GM19328 (cell line): ENCODE data around the gene PPME1.

Experiments
- ATAC-seq: cut with Tn5 transposase; IDR thresholded peaks from one replicate; pipeline ENCODE4 v1.9.1; 2021; ENCODE audit warnings: mild to moderate bottlenecking, moderate library complexity; ENCODE audit not compliant: unreplicated experiment

The PPME1 gene

GRCh38 chr11:74278103-74278502 lies 107.0 kb downstream of the PPME1 start:
- ATAC-seq: no peak

- no peak for ATAC-seq
Measured at GRCh38 chr11:74278721-74279161, 107.7 kb downstream of the PPME1 start.

GRCh38 chr11:74279256-74279655 lies 108.2 kb downstream of the PPME1 start:
- ATAC-seq: no peak

DNA sequence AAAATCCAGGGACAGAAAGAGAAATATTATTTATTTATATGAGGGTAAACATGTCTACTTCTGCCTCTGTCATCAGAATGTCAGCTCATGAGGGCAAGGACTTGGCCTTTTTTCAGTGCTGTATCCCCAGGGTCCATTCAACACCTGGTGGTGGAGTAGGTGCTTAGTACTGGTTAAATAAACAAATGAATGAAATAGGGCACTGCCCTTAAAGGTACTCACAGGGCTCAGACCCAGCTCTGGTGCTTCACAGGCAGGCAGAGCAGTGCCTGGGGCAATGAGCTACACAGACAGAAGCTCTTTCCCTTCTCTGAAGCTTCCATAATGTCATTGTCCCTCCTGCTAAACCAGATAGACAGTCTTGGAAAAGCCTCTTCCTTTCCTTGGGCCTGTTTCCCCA lies 109.4 kb downstream of the PPME1 start:
- no peak for ATAC-seq

DNA sequence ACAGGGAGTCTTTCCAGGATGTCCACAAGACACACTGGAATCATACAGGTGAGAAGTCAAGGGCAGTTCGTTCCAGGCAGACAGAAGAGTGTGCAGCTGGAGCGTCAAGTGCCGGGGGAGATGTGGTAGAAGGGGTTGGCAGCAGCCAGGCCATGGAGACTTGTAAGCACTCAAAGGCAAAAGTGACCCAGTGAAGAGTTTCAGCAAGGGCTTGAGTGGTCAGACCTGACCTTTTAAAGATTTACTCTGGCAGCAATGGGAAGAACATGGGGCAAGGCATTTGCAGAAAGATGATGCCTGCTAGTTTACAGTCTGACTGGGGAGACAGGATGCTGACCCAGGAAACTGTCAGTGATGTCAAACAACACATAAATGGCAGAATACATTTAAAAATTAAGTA lies 111.3 kb downstream of the PPME1 start:
- no peak for ATAC-seq

DNA sequence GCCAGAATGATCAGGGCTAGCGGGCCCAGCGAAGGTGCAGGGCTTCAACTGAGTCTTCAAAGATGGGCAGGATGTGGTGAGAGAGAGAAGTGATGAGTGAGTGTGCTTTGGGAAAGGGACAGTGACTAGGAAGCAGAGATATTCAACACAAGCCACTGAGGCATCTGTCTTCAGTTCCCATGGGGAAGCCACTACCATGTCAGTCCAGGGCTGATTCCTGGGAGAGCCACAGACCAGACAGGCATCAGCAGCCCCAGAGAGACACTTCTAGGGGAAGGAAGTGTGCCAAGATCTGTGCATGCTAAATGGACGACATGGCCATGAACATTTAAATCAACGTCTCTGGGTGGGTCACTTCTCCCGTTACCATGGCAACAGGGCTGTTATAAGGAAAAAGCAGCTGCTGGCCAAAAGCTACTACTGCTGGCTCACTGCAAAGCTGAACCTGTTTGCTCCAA lies 111.9 kb downstream of the PPME1 start:
- no peak for ATAC-seq

GRCh38 chr11:74283580-74284180 lies 112.6 kb downstream of the PPME1 start:
- no peak for ATAC-seq

DNA sequence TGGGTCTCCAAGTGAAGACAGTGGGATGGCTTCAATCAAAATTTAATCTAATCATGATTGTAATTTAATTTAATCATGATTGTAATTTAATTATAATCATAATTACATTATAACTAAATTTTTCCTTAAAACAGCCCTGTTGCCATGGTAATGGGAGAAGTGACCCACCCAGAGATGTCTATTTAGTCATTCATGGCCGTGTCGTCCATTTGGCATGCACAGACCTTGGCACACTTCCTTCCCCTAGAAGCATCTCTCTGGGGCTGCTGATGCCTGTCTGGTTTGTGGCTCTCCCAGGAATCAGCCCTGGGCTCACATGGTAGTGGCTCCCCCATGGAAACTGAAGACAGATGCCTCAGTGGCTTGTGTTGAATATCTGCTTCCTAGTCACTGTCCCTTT lies 113.4 kb downstream of the PPME1 start:
- no peak for ATAC-seq

DNA sequence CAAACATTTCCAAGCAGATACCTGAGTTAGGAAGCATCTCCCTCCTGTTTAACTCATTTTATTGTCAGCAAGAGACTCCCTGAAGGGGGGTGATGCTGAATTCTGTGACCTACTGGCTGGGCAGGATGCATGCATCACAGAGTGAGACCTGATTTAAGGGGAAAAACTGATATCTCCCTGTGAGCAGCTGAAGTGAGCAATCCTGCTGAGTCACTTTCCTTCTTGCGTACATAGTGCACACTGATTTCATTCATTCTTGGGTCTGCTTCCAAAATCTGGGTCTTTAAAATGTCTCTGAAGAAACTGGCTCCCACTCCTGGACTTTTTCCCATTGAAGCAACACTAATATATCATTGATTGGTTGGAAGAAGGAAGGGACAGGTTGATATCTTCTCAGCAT lies 117.1 kb downstream of the PPME1 start:
- no peak for ATAC-seq

- no peak for ATAC-seq
Measured at GRCh38 chr11:74288911-74289310, 117.8 kb downstream of the PPME1 start.

- ATAC-seq: no peak
Measured at GRCh38 chr11:74297484-74297883, 126.4 kb downstream of the PPME1 start.

GRCh38 chr11:74299015-74299414 lies 127.9 kb downstream of the PPME1 start:
- ATAC-seq: no peak
